Endodermal cell (in vitro differentiated cells): ENCODE measurements around the gene CYP2A7. TPM values are rescaled to one million over a fixed set of nuclear protein-coding genes. Genes with fewer than 3 reads are reported as not detected.
"Not testable (repeated sequence)": the region's sequence is repeated elsewhere in the genome, so short reads cannot be mapped to it uniquely, and the experiment has no call there.

Experiments
- DNase-seq: peaks from one replicate; pipeline ENCODE4 v3.0.0-alpha.2; 2017
- H3K27ac ChIP-seq: 2 replicates; pipeline ENCODE4 v1.5.1; 2013; ENCODE audit warnings: mild to moderate bottlenecking, low read depth, low read length, moderate library complexity
- H3K27me3 ChIP-seq: 2 replicates; pipeline ENCODE4 v1.6.1; 2013; ENCODE audit warnings: mild to moderate bottlenecking, low read length, moderate library complexity; ENCODE audit not compliant: insufficient read depth, control insufficient read depth, poor library complexity, severe bottlenecking
- H3K36me3 ChIP-seq: 2 replicates; pipeline ENCODE4 v1.7.0; 2013; ENCODE audit warnings: mild to moderate bottlenecking, low read length, moderate library complexity; ENCODE audit not compliant: control insufficient read depth, insufficient read depth
- H3K4me1 ChIP-seq: one replicate; pipeline ENCODE4 v1.7.0; 2013; ENCODE audit warnings: low read length; ENCODE audit not compliant: control insufficient read depth, insufficient read depth
- H3K4me3 ChIP-seq: 2 replicates; pipeline ENCODE4 v1.5.1; 2013; ENCODE audit warnings: mild to moderate bottlenecking, low read length, moderate library complexity
- H3K9ac ChIP-seq: 2 replicates; pipeline ENCODE4 v1.6.1; 2013; ENCODE audit warnings: mild to moderate bottlenecking, low read length, moderate library complexity; ENCODE audit not compliant: poor library complexity, severe bottlenecking; ENCODE audit errors: extremely low read depth
- H3K9me3 ChIP-seq: 2 replicates; pipeline ENCODE4 v1.6.1; 2013; ENCODE audit warnings: mild to moderate bottlenecking, low read length, moderate library complexity; ENCODE audit not compliant: control insufficient read depth
- H3K27ac Mint-ChIP-seq: 2 replicates; pipeline ENCODE4 v1.8.0; 2020; ENCODE audit warnings: mixed read lengths
- H3K27me3 Mint-ChIP-seq: 2 replicates; pipeline ENCODE4 v1.8.0; 2021; ENCODE audit warnings: mild to moderate bottlenecking, mixed read lengths; ENCODE audit not compliant: insufficient read depth
- H3K36me3 Mint-ChIP-seq: 2 replicates; pipeline ENCODE4 v1.8.0; 2020; ENCODE audit warnings: low read depth, mixed read lengths
- H3K4me1 Mint-ChIP-seq: 2 replicates; pipeline ENCODE4 v1.8.0; 2020; ENCODE audit warnings: mixed read lengths
- H3K4me3 Mint-ChIP-seq: 2 replicates; pipeline ENCODE4 v1.8.0; 2020; ENCODE audit warnings: mild to moderate bottlenecking, moderate library complexity, mixed read lengths
- H3K9me3 Mint-ChIP-seq: 2 replicates; pipeline ENCODE4 v1.8.0; 2020; ENCODE audit warnings: mild to moderate bottlenecking, mixed read lengths
- whole genome bisulfite sequencing, 2 experiments: methylation state at CpG; one replicate each; pipeline versions ENCODE4 v1.1.5 to v1.1.7; 2013; ENCODE audit warnings: missing lambda C conversion rate in 2 of 2, mixed read lengths in 1 of 2; ENCODE audit not compliant: insufficient coverage in 1 of 2, insufficient read length in 1 of 2; 5-methylcytosine and 5-hydroxymethylcytosine counted together
- total RNA-seq, 2 donors: library from RNA; stranded (reverse); fragmentation: NEBNext Ultra II Directional in 1 of 2; extraction: Animal tissue kit (Norgen Biotek cat#: 25700) in 1 of 2; gene quantifications; 2 replicates in 1 of 2; 3 replicates in 1 of 2; pipeline ENCODE4 v1.2.1, GENCODE V29; 2021
- TF ChIP-seq, protein P1 (sequence below): fragments of 200-600 bp; sonication (generic); conservative IDR thresholded peaks from 2 replicates; pipeline ENCODE4 v1.5.0; 2021; ENCODE audit warnings: antibody characterized with exemption, mild to moderate bottlenecking

CYP2A7 gene
- total RNA-seq, 2 donors from 2014 or later = not detected

- H3K27ac ChIP-seq, H3K36me3 Mint-ChIP-seq, H3K4me1 Mint-ChIP-seq, H3K4me3 ChIP-seq, H3K9me3 Mint-ChIP-seq, H3K27ac Mint-ChIP-seq, H3K36me3 ChIP-seq, H3K4me1 ChIP-seq, H3K9ac ChIP-seq, DNase-seq, H3K9me3 ChIP-seq: not testable (repeated sequence)
- peaks cover 25% of the 10 kb centered on the region for H3K27me3 ChIP-seq
- 66 to 81% methylated on average over 6 to 9 of the region's 12 CpGs for WGBS, 2 experiments
- H3K4me3 Mint-ChIP-seq = peak overlapping the region; percentile 52
- H3K27me3 Mint-ChIP-seq = peaks cover 77% of the 10 kb centered on the region
These were observed 38.9 kb downstream of the CYP2A7 start for GRCh38 chr19:40842997-40843652.

- H3K27me3 ChIP-seq = peaks cover 20% of the 10 kb centered on the region
- not testable (repeated sequence) for H3K27ac Mint-ChIP-seq, H3K9me3 ChIP-seq, H3K9me3 Mint-ChIP-seq, H3K4me1 ChIP-seq, H3K36me3 ChIP-seq, H3K4me1 Mint-ChIP-seq, H3K9ac ChIP-seq, H3K4me3 Mint-ChIP-seq, H3K36me3 Mint-ChIP-seq, H3K27ac ChIP-seq, DNase-seq, H3K4me3 ChIP-seq
- WGBS, 2 experiments = 95 to 100% methylated on average over 1 to 3 of the region's 3 CpGs
- peaks cover 70% of the 10 kb centered on the region for H3K27me3 Mint-ChIP-seq
These were observed 40.0 kb downstream of the CYP2A7 start for GRCh38 chr19:40842012-40842411.

- not testable (repeated sequence) for H3K4me3 Mint-ChIP-seq, H3K9me3 Mint-ChIP-seq, H3K4me1 ChIP-seq, H3K36me3 ChIP-seq, H3K27ac Mint-ChIP-seq, DNase-seq, H3K4me3 ChIP-seq, H3K9me3 ChIP-seq, H3K36me3 Mint-ChIP-seq, H3K27me3 ChIP-seq, H3K9ac ChIP-seq, H3K4me1 Mint-ChIP-seq, H3K27ac ChIP-seq
- WGBS, 2 experiments = 93 to 95% methylated on average over 1 of the region's 1 CpG
- peaks cover 47% of the 10 kb centered on the region for H3K27me3 Mint-ChIP-seq
These were observed 43.6 kb downstream of the CYP2A7 start for GRCh38 chr19:40838477-40838876.

DNA sequence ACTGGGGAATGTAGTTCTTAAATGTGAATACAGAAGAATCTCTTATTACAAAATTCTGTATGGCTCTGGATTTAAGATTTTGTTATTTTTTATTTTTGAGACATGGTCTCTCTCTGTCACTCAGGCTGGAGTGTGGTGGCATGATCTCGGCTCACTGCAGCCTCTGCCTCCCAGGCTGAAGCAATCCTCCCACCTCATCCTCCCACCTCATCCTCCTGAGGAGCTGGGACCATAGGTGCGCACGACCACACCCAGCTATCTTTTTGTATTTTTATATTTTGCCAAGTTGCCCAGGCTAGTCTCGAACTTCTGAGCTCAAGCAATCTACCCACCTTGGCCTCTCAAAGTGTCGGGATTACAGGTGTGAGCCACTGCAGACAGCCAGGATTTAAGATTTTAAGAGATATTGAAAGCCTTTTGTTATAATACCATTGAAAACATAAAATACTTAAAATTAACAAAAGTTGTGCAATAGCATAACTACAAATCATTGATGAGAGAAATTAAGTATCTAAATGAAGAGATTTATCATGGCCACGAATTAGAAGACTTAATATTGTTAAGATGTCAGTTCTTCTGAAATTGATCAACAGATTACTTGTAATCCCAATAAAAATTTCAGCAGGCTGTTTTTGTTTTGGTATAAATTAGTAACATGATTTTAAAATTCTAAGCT lies 45.1 kb downstream of the CYP2A7 start:
- peaks cover 47% of the 10 kb centered on the region for H3K27me3 Mint-ChIP-seq
- H3K9me3 Mint-ChIP-seq = no peaks in the 10 kb centered on the region
- H3K27me3 ChIP-seq = no peaks in the 10 kb centered on the region
- H3K27ac ChIP-seq = no peak overlapping the region
- TF ChIP-seq, protein P1, sequence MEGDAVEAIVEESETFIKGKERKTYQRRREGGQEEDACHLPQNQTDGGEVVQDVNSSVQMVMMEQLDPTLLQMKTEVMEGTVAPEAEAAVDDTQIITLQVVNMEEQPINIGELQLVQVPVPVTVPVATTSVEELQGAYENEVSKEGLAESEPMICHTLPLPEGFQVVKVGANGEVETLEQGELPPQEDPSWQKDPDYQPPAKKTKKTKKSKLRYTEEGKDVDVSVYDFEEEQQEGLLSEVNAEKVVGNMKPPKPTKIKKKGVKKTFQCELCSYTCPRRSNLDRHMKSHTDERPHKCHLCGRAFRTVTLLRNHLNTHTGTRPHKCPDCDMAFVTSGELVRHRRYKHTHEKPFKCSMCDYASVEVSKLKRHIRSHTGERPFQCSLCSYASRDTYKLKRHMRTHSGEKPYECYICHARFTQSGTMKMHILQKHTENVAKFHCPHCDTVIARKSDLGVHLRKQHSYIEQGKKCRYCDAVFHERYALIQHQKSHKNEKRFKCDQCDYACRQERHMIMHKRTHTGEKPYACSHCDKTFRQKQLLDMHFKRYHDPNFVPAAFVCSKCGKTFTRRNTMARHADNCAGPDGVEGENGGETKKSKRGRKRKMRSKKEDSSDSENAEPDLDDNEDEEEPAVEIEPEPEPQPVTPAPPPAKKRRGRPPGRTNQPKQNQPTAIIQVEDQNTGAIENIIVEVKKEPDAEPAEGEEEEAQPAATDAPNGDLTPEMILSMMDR = no peak
- H3K36me3 ChIP-seq = no peaks in the 10 kb centered on the region
- no peaks in the 10 kb centered on the region for H3K9me3 ChIP-seq
- no peak overlapping the region for H3K9ac ChIP-seq
- 89 to 100% methylated on average over 2 to 6 of the region's 6 CpGs for WGBS, 2 experiments
- DNase-seq = no peak
- no peak overlapping the region for H3K27ac Mint-ChIP-seq
- H3K4me1 Mint-ChIP-seq = no peaks in the 10 kb centered on the region
- H3K4me3 Mint-ChIP-seq = no peak overlapping the region
- no peak overlapping the region for H3K4me3 ChIP-seq
- H3K4me1 ChIP-seq = no peaks in the 10 kb centered on the region
- no peaks in the 10 kb centered on the region for H3K36me3 Mint-ChIP-seq

DNA sequence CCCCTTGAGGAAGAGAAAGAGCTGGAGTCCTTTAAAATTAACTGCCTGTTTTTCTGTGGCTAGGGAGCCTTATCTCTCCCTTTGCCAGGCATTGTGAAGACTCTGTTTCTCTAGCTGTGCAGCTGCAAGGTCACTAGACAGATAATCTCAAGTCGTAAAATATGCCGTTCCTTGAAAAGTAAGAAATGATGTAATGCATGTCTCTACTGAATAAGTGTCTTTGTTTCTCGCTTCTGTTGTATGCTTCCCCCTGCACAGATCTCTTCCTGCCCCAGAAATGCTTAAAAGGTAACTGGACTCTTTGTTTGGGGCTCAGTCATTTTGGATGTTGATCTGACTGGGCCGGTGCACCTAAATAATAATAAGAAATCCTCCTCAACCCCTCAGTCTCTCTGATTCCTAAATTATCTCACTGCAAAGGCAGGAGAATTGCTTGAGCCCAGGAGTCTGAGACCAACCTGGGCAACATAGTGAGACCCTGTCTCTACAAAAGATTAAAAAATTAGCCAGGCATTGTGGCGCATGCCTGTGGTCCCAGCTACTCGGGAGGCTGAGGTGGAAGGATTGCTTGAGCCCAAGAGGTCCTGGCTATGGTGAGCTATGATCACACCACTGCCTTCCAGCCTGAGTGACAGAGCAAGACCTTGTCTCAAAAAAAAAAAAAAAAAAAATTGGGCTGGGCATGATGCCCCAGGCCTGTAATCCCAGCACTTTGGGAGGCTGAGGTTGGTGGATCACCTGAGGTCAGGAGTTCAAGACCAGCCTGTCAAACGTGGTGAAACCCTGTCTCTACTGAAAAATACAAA lies 48.1 kb downstream of the CYP2A7 start:
- not testable (repeated sequence) for H3K9me3 Mint-ChIP-seq, DNase-seq, H3K4me1 Mint-ChIP-seq, H3K4me3 Mint-ChIP-seq, H3K9ac ChIP-seq, H3K4me1 ChIP-seq, H3K4me3 ChIP-seq, H3K27ac Mint-ChIP-seq, H3K9me3 ChIP-seq, H3K27me3 ChIP-seq, H3K36me3 ChIP-seq, H3K27ac ChIP-seq, H3K36me3 Mint-ChIP-seq
- WGBS, 2 experiments = 81% methylated on average over 5 of the region's 7 CpGs; no CpG with 5 or more reads in 1 of the 2 experiments
- peaks cover 28% of the 10 kb centered on the region for H3K27me3 Mint-ChIP-seq

GRCh38 chr19:40832431-40832790 lies 49.6 kb downstream of the CYP2A7 start:
- H3K9ac ChIP-seq, H3K9me3 Mint-ChIP-seq, H3K4me1 Mint-ChIP-seq, H3K27ac ChIP-seq, H3K36me3 ChIP-seq, H3K27ac Mint-ChIP-seq, H3K4me3 ChIP-seq, DNase-seq, H3K27me3 ChIP-seq, H3K4me1 ChIP-seq, H3K36me3 Mint-ChIP-seq, H3K4me3 Mint-ChIP-seq, H3K9me3 ChIP-seq: not testable (repeated sequence)
- WGBS, 2 experiments = 67 to 81% methylated on average over 1 to 3 of the region's 4 CpGs
- H3K27me3 Mint-ChIP-seq = peaks cover 31% of the 10 kb centered on the region
